ENCODE data around the gene UBR7. TPM values are rescaled to one million over a fixed set of nuclear protein-coding genes. Genes with fewer than 3 reads are reported as not detected.
A peak's percentile ranks its signal among the peaks of the same experiment; 100 is the strongest.
"Not testable (repeated sequence)": the region's sequence is repeated elsewhere in the genome, so short reads cannot be mapped to it uniquely, and the experiment has no call there.

UBR7 gene, protein sequence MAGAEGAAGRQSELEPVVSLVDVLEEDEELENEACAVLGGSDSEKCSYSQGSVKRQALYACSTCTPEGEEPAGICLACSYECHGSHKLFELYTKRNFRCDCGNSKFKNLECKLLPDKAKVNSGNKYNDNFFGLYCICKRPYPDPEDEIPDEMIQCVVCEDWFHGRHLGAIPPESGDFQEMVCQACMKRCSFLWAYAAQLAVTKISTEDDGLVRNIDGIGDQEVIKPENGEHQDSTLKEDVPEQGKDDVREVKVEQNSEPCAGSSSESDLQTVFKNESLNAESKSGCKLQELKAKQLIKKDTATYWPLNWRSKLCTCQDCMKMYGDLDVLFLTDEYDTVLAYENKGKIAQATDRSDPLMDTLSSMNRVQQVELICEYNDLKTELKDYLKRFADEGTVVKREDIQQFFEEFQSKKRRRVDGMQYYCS
- total RNA-seq (2021; ENCODE audit: unreplicated experiment) (19.9 TPM), Bru-seq, nascent RNA (percentile 57 among the genes with signal in this experiment), BruChase-seq, experiment 1, labeled RNA remaining after a 2-hour chase (percentile 73 among the genes with signal in this experiment), BruChase-seq, experiment 2, labeled RNA remaining after a 6-hour chase (percentile 88 among the genes with signal in this experiment)
- 13.7 TPM for polyA plus RNA-seq (2012; ENCODE audit: insufficient read length)
- long read RNA-seq, transcript UBR7-201 (11 exons, 3,694 nt) = major isoform, 15 of 28 reads
- long read RNA-seq, partial matches to known transcripts = 1 of 28 reads
- long read RNA-seq, other reads (novel, unspliced or antisense) = 12 of 28 reads

DNA sequence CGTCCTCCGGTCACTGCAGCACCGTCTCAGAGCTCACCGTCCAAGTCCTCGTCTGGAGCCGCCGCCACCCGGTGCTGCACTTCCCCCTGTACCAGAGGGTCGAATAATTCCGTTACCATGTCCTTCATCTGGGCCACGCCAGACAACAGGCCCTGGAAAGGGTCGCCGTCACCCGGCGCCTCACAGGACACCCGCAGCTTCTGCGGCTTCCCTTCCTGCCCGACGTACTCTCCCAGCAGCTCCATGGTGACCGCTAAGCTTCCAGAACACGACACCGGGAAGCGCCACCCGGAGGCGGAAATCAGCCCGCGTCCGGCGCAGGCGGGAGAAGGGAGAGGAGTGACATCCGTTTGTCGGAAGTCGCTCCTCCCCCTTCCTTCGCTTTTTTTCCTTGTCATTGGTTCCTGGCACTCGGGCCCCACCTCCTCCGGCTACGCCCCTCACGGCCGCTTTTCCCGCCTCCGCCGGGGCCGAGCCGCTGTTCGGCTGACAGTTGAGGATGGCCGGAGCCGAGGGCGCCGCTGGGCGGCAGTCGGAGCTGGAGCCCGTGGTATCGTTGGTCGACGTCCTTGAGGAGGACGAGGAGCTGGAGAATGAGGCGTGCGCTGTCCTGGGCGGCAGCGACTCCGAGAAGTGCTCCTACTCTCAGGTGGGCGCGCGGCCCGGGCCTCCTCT is at the start of gene UBR7, which contains the start of gene GON7:
Gene UBR7, plus strand, starts transcription at position 464 of the 675 bp plus-strand sequence. Its CDS starts 36 bp downstream, at position 500.
Gene GON7, minus strand, starts transcription at position 273 of the 675 bp plus-strand sequence. Its CDS starts 28 bp downstream, at position 245.
- DNase-seq (ENCODE audit: low read depth, low spot score) = peak; percentile 84
- intact Hi-C loops (cut with micrococcal nuclease; ENCODE audit: unreplicated experiment) = no loop called here
- H3K27ac ChIP-seq (ENCODE audit: low read length) = peak within 1 kb of the TSS; percentile 74
- in situ Hi-C loops (cut with HindIII; ENCODE audit: low pct_unique_long_range_greater_than_20kb, low sequenced_read_pairs) = no loop called here
- H3K9me3 ChIP-seq (ENCODE audit: control insufficient read depth, insufficient read depth, low read depth, low read length) = no peaks in the 10 kb centered on the region
- ChIA-PET POLR2A (interaction anchor here (0.7 to 1.3 kb wide), 3 partner anchors 22 to 53 kb away, joined by 3 read pairs; partner anchors contain the start of gene MOAP1), CTCF (interaction anchor here (0.5 to 1.6 kb wide), 3 partner anchors 65 to 664 kb away, joined by 3 to 5 read pairs (median 4); no protein-coding TSS in a partner anchor)
- H3K27me3 ChIP-seq (ENCODE audit: control insufficient read depth, insufficient read depth, low read length) = no peaks in the 10 kb centered on the region
- peak within 1 kb of the TSS; percentile 75 to 86 for H3K4me3 ChIP-seq (ENCODE audit: low read depth in 2 of 2, low read length in 2 of 2)
- TF ChIP-seq, protein P1, sequence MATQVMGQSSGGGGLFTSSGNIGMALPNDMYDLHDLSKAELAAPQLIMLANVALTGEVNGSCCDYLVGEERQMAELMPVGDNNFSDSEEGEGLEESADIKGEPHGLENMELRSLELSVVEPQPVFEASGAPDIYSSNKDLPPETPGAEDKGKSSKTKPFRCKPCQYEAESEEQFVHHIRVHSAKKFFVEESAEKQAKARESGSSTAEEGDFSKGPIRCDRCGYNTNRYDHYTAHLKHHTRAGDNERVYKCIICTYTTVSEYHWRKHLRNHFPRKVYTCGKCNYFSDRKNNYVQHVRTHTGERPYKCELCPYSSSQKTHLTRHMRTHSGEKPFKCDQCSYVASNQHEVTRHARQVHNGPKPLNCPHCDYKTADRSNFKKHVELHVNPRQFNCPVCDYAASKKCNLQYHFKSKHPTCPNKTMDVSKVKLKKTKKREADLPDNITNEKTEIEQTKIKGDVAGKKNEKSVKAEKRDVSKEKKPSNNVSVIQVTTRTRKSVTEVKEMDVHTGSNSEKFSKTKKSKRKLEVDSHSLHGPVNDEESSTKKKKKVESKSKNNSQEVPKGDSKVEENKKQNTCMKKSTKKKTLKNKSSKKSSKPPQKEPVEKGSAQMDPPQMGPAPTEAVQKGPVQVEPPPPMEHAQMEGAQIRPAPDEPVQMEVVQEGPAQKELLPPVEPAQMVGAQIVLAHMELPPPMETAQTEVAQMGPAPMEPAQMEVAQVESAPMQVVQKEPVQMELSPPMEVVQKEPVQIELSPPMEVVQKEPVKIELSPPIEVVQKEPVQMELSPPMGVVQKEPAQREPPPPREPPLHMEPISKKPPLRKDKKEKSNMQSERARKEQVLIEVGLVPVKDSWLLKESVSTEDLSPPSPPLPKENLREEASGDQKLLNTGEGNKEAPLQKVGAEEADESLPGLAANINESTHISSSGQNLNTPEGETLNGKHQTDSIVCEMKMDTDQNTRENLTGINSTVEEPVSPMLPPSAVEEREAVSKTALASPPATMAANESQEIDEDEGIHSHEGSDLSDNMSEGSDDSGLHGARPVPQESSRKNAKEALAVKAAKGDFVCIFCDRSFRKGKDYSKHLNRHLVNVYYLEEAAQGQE (IDR thresholded peaks at IDR 0.05; ENCODE audit: insufficient read depth in 1 of 2, low read depth in 2 of 2, low read length in 1 of 2) = no peak
- peak; percentile 65 for TF ChIP-seq POLR2AphosphoS5 (IDR thresholded peaks at IDR 0.05; ENCODE audit: low read depth, low read length)
- TF ChIP-seq, protein P2, sequence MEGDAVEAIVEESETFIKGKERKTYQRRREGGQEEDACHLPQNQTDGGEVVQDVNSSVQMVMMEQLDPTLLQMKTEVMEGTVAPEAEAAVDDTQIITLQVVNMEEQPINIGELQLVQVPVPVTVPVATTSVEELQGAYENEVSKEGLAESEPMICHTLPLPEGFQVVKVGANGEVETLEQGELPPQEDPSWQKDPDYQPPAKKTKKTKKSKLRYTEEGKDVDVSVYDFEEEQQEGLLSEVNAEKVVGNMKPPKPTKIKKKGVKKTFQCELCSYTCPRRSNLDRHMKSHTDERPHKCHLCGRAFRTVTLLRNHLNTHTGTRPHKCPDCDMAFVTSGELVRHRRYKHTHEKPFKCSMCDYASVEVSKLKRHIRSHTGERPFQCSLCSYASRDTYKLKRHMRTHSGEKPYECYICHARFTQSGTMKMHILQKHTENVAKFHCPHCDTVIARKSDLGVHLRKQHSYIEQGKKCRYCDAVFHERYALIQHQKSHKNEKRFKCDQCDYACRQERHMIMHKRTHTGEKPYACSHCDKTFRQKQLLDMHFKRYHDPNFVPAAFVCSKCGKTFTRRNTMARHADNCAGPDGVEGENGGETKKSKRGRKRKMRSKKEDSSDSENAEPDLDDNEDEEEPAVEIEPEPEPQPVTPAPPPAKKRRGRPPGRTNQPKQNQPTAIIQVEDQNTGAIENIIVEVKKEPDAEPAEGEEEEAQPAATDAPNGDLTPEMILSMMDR (IDR thresholded peaks at IDR 0.05) = no peak
- TF ChIP-seq SIN3A (IDR thresholded peaks at IDR 0.05; ENCODE audit: borderline replicate concordance, insufficient read depth, low read depth, low read length) = peak; percentile 80; the same call in 1 of the 2 replicates
- TF ChIP-seq TCF7L2 (IDR thresholded peaks at IDR 0.05; ENCODE audit: low read depth, low read length) = no peak
- H3K4me1 ChIP-seq (ENCODE audit: control insufficient read depth, insufficient read depth, low read length) = no peaks in the 10 kb centered on the region; the same call in 1 of the 2 replicates
- BruUV-seq (replicated peaks) = no TSS peak
- peak; percentile 96 for ATAC-seq
- H3K36me3 ChIP-seq (ENCODE audit: control insufficient read depth, insufficient read depth, low read length) = peaks cover 7% of the 10 kb centered on the region; the same call in 1 of the 2 replicates

DNA sequence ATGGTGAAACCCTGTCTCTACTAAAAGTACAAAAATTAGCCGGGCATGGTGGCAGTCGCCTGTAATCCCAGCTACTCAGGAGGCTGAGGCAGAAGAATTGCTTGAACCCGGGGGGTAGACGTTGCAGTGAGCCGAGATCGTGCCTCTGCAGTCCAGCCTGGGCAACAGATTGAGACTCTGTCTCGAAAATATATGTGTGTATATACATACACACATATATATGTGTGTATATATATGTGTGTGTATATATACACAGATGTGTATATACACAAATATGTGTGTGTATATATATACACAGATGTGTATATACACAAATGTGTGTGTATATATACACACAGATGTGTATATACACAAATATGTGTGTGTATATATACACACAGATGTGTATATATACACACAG is 48.7 kb upstream of the UBR7 start:
- H3K4me3 ChIP-seq (ENCODE audit: low read depth in 2 of 2, low read length in 2 of 2); H3K4me1 ChIP-seq (ENCODE audit: control insufficient read depth, insufficient read depth, low read length); H3K9me3 ChIP-seq (ENCODE audit: control insufficient read depth, insufficient read depth, low read depth, low read length); POLR2A ChIA-PET; intact Hi-C loops (cut with micrococcal nuclease; ENCODE audit: unreplicated experiment); H3K36me3 ChIP-seq (ENCODE audit: control insufficient read depth, insufficient read depth, low read length); DNase-seq (ENCODE audit: low read depth, low spot score); H3K27ac ChIP-seq (ENCODE audit: low read length); H3K27me3 ChIP-seq (ENCODE audit: control insufficient read depth, insufficient read depth, low read length); BruUV-seq (replicated peaks); in situ Hi-C loops (cut with HindIII; ENCODE audit: low pct_unique_long_range_greater_than_20kb, low sequenced_read_pairs); CTCF ChIA-PET; ATAC-seq: not testable (repeated sequence)

DNA sequence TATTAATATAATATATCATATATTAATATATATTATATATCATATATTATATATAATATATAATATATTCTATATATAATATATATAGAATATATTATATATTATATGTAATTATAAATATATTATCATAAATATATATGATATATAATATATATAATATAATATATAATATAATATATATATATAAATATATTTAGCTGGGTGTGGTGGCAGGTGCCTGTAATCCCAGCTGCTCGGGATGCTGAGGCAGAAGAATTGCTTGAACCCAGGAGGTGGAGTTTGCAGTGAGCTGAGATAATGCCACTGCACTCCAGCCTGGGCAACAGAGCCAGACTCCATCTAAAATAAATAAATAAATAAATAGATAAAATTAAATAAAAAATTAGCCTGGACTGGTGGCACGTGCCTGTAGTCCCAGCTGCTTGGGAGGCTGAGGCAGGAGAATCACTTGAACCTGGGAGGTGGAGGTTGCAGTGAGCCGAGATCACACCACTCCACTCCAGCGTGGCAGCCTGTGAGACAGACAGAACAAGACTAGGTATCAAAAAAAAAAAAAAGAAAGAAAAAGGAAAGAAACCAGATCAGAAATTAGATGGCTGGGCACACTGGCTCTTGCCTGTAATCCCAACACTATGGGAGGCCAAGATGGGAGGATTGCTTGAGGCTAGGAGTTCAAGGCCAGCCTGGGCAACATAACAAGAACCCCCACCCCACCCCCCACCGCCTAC is 47.3 kb upstream of the UBR7 start:
- H3K9me3 ChIP-seq (ENCODE audit: control insufficient read depth, insufficient read depth, low read depth, low read length); in situ Hi-C loops (cut with HindIII; ENCODE audit: low pct_unique_long_range_greater_than_20kb, low sequenced_read_pairs); H3K4me1 ChIP-seq (ENCODE audit: control insufficient read depth, insufficient read depth, low read length); DNase-seq (ENCODE audit: low read depth, low spot score); H3K4me3 ChIP-seq (ENCODE audit: low read depth in 2 of 2, low read length in 2 of 2); H3K27ac ChIP-seq (ENCODE audit: low read length); H3K27me3 ChIP-seq (ENCODE audit: control insufficient read depth, insufficient read depth, low read length); H3K36me3 ChIP-seq (ENCODE audit: control insufficient read depth, insufficient read depth, low read length); BruUV-seq (replicated peaks); intact Hi-C loops (cut with micrococcal nuclease; ENCODE audit: unreplicated experiment): not testable (repeated sequence)
- ChIA-PET POLR2A (interaction anchor here (0.6 kb wide), 1 partner anchor 9 kb away, joined by 7 read pairs; no protein-coding TSS in a partner anchor), CTCF (interaction anchor here (1.5 kb wide), 1 partner anchor 21 kb away, joined by 8 read pairs; no protein-coding TSS in a partner anchor)
- 0 out of 2 replicates have a peak, but pooled peaks have one; percentile 12 for ATAC-seq
